Hematopoietic multipotent progenitor cell (in vitro differentiated cells): ENCODE data around the gene SAPCD2. TPM values are rescaled to one million over a fixed set of nuclear protein-coding genes. Genes with fewer than 3 reads are reported as not detected.
A peak's percentile ranks its signal among the peaks of the same experiment; 100 is the strongest.

Experiments
- DNase-seq, 3 donors: peaks; one replicate each; pipeline ENCODE4 v3.0.0-alpha.2; 2011 to 2015; ENCODE audit warnings: low read depth in 2 of 3, low spot score in 2 of 3
- total RNA-seq: library from RNA; depleted of rRNA; stranded (reverse); fragments of >200 nt; gene quantifications from one replicate; pipeline ENCODE4 v1.2.3, GENCODE V29; 2012

Gene SAPCD2
- total RNA-seq, 1 donor, result 4.8 TPM

GRCh38 chr9:137108608-137109249 is 38.4 kb upstream of the SAPCD2 start:
- DNase-seq, result no peak

GRCh38 chr9:137107982-137108381 is 37.6 kb upstream of the SAPCD2 start:
- DNase-seq, result no peak

GRCh38 chr9:137107312-137107921 is 37.1 kb upstream of the SAPCD2 start:
- DNase-seq, result no peak

GRCh38 chr9:137106662-137107250 is 36.4 kb upstream of the SAPCD2 start:
- no peak for DNase-seq

GRCh38 chr9:137105814-137106661 is 35.7 kb upstream of the SAPCD2 start:
- DNase-seq, result no peak

GRCh38 chr9:137103206-137103999 is 33.0 kb upstream of the SAPCD2 start:
- no peak for DNase-seq

- DNase-seq, result no peak
These were observed 28.9 kb upstream of the SAPCD2 start for GRCh38 chr9:137099231-137099630.

- no peak for DNase-seq
These were observed 27.6 kb upstream of the SAPCD2 start for GRCh38 chr9:137097761-137098462.

GRCh38 chr9:137096785-137097546 is 26.6 kb upstream of the SAPCD2 start:
- no peak for DNase-seq

- DNase-seq, result peak in 2 of 3 donors; percentile 43 to 75
These were observed 25.5 kb upstream of the SAPCD2 start for GRCh38 chr9:137095664-137096517.

GRCh38 chr9:137089232-137089947 is 19.0 kb upstream of the SAPCD2 start:
- no peak for DNase-seq

GRCh38 chr9:137088121-137088520 is 17.8 kb upstream of the SAPCD2 start:
- DNase-seq, result no peak

- peak in 1 of 3 donors; percentile 21 for DNase-seq
These were observed 17.1 kb upstream of the SAPCD2 start for GRCh38 chr9:137087409-137087925.

- DNase-seq, result peak; percentile 98 to 100 (median 99)
These were observed 16.4 kb upstream of the SAPCD2 start, which contains the start of gene MAN1B1 for GRCh38 chr9:137086531-137087408. Gene MAN1B1 (plus strand): TSS chr9:137086985. CDS start chr9:137087000, 15 bp downstream.

GRCh38 chr9:137085920-137086530 is 15.7 kb upstream of the SAPCD2 start:
- DNase-seq, result no peak

- no peak for DNase-seq
These were observed 14.2 kb upstream of the SAPCD2 start for GRCh38 chr9:137084526-137084925.
